ENCODE measurements around the gene SCYL2.
"Not testable (repeated sequence)": the region's sequence is repeated elsewhere in the genome, so short reads cannot be mapped to it uniquely, and the experiment has no call there.

SCYL2 gene

DNA sequence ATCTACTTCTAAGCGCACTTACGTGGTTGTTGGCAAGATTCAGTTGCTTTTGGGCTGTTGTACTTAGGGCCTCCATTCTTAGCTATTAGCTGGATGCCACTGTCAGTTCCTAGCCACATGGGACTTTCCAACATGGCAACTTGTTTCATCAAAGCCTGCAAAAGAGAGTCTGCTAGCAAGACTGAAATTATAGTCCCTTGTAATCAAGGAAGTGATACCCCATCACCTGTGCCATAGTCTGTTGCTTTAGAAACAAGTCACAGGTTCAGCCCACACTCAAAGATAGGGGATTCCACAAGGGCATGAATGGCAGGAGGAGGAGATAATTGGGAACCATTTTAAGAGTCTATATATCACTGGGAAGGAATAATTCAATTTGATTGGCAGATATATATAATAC, 62.8 kb downstream of the SCYL2 start:
- DNase-seq (ENCODE audit: low spot score), result no peak

DNA sequence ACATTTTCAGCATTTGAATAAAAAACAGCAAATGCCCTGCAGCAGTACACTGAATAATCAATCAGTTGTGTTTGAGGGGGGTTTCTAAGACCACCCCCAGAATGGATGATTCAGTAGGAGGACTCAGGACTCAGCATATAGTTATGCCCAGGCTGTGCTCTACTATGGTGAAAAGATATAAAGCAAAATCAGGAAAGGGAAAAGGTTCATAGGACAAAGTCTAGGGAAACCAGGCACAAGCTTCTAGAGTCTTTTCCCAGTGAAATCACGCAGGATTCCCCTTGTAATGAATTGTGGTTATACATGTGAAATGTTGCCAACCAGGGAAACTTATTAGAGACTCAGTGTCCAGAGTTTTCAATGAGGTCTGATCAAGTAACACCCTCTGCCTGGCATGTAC, 64.9 kb downstream of the SCYL2 start:
- DNase-seq (ENCODE audit: low spot score), result no peak

DNA sequence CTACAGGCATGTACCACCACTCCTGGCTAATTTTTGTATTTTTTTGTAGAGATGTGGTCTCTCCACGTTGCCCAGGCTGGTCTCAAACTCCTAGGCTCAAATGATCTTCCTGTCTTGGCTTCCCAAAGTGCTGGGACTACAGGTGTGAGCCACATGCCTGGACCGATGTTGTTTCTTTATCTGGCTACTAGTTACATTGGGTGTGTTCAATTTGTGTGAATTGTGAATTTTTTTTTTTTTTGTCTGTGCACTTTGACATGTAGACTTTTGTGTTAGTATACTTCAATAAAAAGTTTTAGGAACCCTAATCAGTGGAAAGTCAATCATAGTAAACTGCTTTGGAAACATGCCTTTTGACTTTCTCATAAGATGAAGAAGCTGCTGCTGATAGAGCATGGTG, 65.9 kb downstream of the SCYL2 start:
- DNase-seq (ENCODE audit: low spot score), result no peak

DNA sequence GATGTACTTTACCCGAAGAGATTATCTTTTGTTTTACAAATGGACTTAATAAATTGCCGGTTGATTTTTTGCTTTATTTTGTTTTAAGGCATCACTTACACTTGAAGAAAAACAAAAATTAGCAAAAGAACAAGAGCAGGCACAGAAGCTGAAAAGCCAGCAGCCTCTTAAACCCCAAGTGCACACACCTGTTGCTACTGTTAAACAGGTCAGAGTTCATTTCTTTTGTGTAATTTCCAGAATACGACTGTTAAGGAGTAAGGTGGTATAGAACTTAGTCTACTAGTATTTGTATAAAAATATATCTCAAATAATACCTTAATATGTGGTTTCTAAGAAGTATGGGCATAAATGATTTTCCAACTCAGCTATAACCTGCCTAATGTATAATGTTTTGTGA, 70.3 kb downstream of the SCYL2 start:
- no peak for DNase-seq (ENCODE audit: low spot score)

DNA sequence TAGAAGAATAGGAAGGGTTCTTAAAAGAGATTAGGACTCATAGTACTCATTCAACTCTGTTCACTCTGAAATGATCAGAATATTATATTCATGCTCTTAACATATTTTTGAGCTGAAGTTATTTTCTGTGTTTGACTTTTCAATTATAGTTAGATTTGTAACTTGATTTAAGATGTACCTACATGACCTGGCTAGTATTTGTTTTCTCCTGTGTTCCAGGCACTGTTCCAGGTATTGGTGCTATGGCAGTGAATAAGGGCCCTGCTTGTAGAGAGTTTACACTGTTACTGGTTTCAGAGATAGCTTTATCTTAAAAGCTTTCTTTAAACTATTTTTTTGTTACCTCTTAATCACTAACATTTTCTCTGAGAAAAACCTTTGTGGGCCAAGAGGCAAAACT, 70.8 kb downstream of the SCYL2 start:
- DNase-seq (ENCODE audit: low spot score), result no peak

DNA sequence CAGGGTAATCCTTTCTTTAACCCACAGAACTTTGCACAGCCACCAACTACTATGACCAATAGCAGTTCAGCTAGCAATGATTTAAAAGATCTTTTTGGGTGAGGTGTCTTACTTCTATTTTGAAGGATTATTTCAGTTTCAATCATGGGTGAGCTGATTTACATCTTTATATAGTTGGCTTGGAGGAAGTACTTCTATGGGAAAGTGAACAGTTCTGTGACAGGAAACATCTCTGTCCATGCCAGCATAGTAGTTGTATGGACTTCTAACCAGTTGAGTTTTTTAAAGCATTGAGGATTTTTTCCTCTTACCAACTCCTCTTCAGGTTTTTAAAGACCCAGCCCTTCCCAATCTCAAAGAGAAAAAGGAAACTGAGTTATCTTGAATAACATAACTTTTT, 72.1 kb downstream of the SCYL2 start:
- no peak for DNase-seq (ENCODE audit: low spot score)

DNA sequence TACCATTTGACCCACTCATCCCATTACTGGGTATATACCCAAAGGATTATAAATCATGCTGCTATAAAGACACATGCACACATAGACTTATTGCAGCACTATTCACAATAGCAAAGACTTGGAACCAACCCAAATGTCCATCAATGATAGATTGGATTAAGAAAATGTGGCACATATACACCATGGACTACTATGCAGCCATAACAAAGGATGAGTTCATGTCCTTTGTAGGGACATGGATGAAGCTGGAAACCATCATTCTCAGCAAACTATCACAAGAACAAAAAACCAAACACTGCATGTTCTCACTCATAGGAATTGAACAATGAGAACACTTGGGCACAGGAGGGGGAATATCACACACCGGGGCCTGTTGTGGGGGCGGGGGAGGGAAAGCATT, 75.9 kb downstream of the SCYL2 start:
- DNase-seq (ENCODE audit: low spot score), result not testable (repeated sequence)

DNA sequence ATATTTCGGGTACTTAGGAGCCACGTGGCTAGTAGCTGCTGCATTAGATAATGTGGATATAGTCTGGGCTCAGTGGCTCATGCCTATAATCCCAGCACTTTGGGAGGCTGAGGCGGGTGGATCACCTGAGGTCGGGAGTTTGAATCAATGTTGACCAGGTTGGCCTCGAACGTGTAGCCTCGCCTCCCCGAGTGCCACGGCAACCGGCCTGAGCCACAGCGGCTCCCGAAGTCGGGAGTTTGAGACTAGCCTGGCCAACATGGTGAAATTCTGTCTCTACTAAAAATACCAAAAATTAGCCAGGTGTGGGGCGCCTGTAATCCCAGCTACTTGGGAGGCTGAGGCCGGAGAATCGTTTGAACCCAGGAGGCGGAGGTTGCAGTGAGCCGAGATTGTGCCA, 77.4 kb downstream of the SCYL2 start:
- DNase-seq (ENCODE audit: low spot score), result not testable (repeated sequence)

DNA sequence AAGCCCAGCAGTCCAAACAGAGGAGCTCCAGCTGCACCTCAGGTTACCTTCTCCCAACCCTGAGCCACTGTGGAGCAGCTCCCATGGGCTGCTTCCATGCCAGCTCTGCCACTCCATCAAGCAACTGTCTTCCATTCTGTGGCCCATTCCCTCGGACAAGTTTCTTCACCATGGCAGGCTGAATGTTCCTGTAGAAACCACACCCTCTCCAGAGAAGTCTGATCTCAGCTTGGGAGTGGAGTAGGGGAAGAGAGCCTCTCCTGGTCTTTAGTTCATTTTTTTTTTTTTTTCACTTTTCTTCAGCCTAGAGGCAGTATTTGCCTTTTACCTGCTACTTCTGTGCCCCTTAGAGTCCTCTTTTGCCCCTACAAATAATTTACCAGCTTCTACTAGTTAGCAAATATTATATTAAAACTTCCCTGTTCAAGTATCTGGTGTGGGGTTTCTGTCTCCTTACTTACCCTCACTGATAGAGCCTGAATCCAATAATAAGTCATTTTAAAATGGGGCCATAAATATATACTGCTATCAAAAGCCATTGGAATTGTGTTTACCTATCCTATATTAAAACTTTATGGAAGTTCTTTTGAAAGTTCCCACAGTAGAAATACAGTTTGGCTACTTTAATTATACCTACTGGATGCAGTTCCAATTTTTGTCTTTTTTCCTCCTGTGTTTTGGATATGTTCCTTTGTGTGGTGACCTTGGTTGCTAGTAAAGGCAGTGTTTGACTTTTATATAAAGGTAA, 78.2 kb downstream of the SCYL2 start:
- DNase-seq (ENCODE audit: low spot score), result no peak

DNA sequence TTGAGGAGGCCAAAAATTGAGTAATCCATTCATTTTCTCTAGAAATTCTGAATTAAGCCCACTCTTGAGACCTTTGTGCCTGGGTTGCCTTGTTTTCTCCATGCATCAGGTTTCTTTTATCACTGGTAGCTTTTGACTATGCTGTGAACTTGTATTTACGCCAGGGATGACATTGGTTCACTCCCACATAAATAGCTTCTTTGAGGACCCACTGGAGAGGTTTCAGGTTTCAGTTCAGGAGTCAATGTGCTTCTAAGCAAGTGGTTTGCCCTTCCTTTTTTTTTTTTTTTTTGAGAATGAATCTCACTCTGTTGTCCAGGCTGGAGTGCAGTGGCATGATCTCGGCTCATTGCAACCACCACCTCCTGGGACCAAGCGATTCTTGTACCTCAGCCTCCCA, 79.7 kb downstream of the SCYL2 start:
- no peak for DNase-seq (ENCODE audit: low spot score)

DNA sequence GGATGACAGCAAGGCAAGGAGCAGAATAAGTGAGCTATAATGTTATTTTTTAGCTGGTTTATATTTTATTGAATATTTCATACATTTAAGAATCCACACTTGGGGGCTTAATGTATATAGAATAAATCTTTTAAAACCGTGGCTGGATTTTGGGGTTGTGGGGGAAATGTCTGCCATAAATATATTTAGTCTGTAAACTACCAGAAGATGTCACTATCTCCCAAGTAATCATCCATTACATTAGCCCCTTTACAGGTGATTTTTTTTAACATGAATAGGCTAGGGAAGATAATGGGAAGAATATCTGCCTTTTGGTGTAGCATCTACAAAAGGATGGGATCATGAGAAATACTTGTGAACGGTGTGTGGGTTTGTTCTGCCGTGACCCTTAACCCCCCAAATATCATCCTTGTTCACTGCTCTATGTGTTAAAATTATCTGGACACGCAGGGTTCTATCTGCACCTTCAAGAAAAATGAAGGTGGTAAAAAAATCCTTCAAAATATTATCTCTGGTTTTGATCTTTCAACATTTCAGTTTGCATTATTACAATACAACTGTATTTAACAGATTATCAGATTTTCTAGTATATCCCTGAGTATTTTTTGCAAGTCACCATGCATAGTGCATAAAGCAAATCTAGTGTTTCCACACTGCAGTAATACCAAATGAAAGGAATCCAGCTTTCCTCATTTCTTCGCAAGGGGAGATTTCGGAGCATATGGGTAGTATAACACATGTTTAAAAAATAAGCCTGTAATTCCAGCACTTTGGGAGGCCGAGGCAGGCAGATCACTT, 81.9 kb downstream of the SCYL2 start:
- peak; percentile 25 for DNase-seq (ENCODE audit: low spot score)

DNA sequence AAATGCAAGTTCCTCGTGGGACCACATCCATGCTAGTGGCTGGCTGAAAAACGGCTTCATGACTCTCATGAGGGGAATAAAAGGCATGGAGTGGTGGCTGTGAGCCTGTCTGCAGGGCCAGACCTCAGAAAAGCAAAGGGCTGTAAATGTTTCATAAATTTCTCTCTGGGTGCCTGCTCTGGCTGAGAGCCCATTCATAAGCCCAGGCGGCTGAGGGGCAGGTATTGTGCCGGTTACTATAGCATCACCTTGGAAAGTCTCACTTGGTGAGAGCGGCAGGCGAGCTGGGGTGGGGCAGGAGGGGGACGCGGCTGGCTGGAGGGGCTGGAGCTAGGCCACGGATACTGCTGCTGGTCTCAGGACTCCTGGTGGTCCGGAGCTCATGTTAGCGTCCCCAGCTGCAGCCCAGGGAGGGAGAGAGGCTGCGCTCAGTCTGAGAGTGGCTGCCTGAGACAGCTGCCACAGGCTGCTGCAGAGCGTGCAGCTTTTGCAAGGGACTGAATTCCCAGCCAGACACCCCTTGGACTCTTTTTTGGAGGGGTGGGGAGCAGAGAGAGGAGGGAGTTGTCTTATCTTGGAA, 89.8 kb downstream of the SCYL2 start, which contains the start of gene SLC17A8:
Gene SLC17A8, plus strand, starts transcription at position 431 of the 580 bp plus-strand sequence. CDS start 318 bp downstream, outside the sequence.
- no peak for DNase-seq (ENCODE audit: low spot score)

DNA sequence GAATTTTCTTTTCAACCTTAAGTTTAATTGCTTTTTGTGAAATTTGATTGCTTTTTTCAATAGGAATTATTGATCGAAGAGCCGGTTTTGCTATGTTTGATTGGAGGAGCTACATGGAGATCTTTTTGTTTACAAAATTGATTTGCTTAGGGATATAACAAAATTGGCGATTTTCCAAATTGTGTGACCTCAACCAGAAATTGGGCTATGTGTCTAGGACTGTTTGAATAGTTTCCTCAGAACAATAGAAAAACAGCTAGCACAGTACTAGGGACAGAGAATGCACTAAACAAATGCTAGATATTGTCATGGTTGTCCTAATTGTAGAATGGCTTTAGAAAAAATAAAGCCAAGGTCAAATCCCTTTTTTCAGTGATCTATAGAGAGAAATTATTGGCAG, 92.3 kb downstream of the SCYL2 start:
- DNase-seq (ENCODE audit: low spot score), result no peak

DNA sequence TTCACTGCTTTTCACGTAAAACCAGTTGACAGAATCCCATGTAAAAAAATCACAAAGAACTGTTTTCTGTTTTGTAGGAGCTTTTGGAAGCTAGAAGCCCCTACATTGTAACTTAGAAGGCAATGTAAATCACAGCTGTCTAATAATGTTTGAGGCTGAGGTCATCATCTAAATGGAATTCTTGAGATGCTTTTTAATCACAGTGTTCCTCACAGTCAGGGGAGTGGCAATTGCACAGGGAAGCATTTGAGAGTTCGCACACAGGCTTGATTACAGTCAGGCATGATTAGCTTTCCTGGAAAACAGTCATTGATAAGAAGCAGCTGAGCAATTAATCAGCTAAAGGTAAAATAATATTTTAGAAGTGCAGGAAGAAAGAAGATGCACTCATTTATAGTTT, 92.8 kb downstream of the SCYL2 start:
- peak; percentile 17 for DNase-seq (ENCODE audit: low spot score)

DNA sequence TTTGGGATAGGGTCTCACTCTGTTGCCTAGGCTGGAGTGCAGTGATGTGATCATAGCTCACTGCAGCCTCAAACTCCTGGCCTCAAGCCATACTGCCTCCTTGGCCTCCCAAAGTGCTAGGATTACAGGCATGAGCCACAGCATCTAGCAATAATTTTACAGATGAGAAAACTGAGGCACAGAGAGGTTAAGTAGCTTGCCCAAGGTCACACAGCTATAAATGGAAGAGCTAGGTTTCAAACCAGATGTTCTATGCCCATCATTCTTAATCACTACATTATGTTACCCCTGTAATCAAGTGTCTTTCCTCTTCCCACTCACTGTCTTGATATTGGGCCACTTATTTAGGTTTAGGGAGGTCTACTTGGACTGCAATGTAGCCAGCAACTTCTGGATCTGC, 93.5 kb downstream of the SCYL2 start:
- DNase-seq (ENCODE audit: low spot score), result no peak

DNA sequence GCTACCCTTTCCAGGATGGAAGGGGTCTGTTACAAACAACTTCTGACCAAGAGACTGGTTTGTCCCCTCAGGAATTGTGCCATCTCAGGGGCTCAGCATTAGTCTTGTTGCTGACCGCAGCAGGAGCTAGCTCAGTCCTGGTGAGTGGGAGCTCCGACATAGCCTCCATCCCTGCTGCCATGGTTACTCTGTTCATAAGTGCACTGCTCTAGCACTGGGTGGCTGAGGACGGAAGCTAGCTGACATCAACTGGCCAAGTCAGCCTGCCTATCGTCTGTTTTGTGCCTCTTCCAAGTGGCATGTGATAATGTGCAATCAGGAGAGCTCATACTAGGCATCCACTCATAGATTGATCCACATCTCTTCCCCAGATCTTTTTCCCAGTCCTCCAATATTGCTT, 97.3 kb downstream of the SCYL2 start:
- DNase-seq (ENCODE audit: low spot score), result no peak

DNA sequence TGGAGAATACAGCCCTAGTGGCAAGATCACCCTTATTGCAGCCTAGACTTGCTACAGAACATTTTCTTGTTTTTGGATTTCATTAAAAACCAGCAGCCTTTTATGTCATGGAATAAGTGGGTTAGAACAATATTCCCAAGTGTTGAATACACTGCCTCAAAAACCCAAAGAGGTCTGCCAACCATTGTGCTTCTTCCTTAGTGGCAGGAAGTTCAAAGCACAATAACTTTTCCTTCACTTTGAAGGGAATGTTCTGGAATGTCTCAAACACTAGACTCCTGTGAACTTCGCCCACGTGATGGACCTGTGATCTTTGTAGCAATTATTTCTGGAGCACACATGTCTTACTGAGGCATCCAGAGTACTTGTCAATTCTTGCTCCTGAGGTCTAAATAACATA, 98.4 kb downstream of the SCYL2 start:
- no peak for DNase-seq (ENCODE audit: low spot score)

DNA sequence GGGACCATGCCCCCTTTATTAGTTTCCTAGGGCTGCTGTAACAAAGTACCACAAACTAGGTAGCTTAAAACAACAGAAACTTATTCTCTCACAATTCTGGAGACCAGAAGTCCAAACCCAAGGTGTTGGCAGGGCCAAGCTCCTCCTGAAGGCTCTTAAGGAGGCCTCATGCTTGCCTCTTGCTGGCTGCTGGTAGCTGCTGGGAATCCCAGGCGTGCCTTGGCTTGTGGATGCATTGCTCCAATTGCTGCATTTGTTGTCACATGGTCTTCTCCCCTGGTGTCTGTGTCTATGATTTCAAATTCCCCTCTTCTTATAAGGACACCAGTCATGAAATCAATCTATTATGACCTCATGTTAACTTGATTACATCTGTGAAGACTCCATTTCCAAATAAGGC, 101.1 kb downstream of the SCYL2 start:
- DNase-seq (ENCODE audit: low spot score), result no peak

DNA sequence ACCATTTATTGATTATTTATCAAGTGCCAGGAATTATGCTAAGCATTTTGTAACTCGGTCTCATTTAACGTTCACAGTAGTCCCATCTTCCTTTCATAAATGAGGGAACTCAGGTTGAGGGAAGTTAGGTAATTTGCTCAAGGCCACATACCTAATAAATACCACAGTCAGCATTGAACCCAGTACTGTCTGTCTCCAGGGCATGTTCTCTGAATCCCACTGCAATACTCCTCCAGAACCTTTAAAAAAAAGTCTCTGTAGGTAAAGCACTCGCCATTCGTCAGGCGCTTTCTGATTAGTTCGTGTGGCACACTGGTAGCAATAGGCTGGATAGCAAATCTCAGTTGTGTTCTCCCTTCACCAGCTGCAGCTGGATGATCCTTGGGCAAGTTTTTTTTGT, 104.2 kb downstream of the SCYL2 start:
- no peak for DNase-seq (ENCODE audit: low spot score)

DNA sequence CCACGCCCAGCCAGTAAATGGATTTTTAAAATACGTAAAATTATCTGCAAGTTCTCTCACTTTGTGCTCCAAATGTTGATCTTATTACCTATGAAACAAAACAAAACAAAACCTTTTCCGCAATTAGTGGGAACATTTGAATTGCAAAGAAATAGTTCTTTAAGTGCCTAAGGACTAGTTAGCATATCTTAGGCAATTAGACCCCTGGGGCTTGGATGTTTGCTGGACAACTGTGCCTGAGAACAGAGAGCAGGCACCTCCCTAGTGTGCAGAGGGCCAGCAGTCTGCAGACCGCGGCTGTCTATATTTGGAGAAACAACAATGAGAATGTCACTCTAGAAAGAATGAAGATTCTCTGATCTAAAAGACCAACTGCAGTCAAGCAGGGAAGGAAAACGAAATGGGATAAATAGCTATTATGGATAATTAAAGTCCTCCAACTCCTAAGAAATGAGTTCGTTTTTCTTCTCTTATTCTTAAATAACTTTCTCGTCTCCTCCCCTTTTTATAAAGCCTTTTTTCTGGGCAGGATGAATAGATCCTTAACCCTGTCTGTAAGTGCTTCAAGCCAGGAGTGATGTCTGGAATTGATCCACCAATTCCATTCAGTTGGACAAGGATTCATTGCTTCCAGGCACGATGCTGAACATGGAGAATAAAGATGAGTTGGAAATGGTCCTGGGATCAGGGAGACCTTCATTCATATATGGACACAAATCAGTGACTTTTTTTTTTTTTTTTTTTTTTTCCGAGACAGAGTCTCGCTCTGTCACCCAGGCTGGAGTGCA, 106.1 kb downstream of the SCYL2 start:
- no peak for DNase-seq (ENCODE audit: low spot score)

DNA sequence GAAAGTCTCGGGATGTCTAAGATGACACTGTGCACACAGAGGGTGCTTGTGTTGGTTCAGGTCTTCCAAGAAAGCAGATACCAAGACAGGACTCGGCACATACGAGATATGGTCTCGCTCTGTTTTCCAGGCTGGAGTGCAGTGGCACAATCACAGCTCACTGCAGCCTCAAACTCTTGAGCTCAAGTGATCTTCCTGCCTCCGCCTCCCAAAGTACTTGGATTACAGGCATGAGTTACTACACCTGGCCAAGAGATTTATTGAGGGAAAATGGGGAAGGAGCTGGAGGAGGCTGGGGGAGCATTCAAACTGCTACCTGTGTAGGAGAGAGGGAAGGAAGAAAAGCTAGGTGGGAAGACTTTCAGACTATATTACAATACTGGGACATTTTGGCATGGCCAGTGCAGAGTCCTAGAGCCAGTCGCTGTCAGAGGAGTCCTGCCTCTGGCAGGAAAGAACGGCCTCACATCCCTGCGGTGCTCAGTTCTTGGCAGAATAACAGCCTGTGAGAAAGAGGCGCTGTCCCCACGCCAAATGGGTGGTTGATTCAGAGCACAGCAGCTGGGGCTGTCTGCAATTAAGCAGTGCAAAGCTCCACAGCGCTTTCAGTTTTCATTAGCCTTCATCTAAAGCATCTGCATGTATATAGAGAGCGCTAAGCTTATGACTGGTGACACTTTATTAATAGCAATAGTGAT, 108.2 kb downstream of the SCYL2 start:
- peak; percentile 79 for DNase-seq (ENCODE audit: low spot score)

DNA sequence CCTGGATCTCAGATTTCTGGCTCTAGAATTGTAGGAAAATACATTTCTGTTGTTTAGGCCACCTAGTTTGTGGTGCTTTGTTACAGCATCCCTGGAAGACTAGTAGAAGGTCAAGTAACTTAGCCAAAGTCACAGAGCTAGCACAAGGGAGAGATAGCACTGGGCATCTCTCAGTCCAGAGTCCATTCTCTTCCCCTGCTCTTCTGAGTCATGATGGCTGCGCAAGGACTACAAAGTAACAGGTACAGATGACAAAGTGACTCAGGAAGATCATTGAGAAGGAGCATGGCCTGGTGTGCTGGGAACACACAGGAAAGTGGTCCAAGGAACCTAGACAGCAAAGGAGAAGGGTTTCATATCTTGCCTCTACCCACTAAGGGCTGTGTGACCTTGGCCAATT, 109.2 kb downstream of the SCYL2 start:
- no peak for DNase-seq (ENCODE audit: low spot score)
